GM18511 (cell line): Measurements from ENCODE around the gene NECTIN1.

ENCODE experiments used
- ATAC-seq: cut with Tn5 transposase; IDR thresholded peaks from one replicate; pipeline ENCODE4 v1.9.1; 2021; ENCODE audit warnings: mild to moderate bottlenecking, moderate library complexity; ENCODE audit not compliant: unreplicated experiment

The NECTIN1 gene

GRCh38 chr11:119645018-119645417 lies 84.0 kb downstream of the NECTIN1 start:
- no peak for ATAC-seq

- no peak for ATAC-seq
Observed at GRCh38 chr11:119644502-119644901, 84.5 kb downstream of the NECTIN1 start.

- no peak for ATAC-seq
Observed at GRCh38 chr11:119643876-119644225, 85.1 kb downstream of the NECTIN1 start.

- no peak for ATAC-seq
Observed at GRCh38 chr11:119643212-119643875, 85.7 kb downstream of the NECTIN1 start.

GRCh38 chr11:119641983-119642745 lies 86.8 kb downstream of the NECTIN1 start:
- no peak for ATAC-seq

GRCh38 chr11:119640541-119640940 lies 88.5 kb downstream of the NECTIN1 start:
- no peak for ATAC-seq

GRCh38 chr11:119639642-119640205 lies 89.3 kb downstream of the NECTIN1 start:
- ATAC-seq: no peak

GRCh38 chr11:119638851-119639250 lies 90.1 kb downstream of the NECTIN1 start:
- no peak for ATAC-seq

GRCh38 chr11:119637481-119637880 lies 91.5 kb downstream of the NECTIN1 start:
- ATAC-seq: no peak

GRCh38 chr11:119635776-119636175 lies 93.2 kb downstream of the NECTIN1 start:
- ATAC-seq: no peak

- no peak for ATAC-seq
Observed at GRCh38 chr11:119635041-119635740, 93.8 kb downstream of the NECTIN1 start.

- no peak for ATAC-seq
Observed at GRCh38 chr11:119634301-119634700, 94.7 kb downstream of the NECTIN1 start.

- ATAC-seq: no peak
Observed at GRCh38 chr11:119629834-119630624, 99.0 kb downstream of the NECTIN1 start.

GRCh38 chr11:119629085-119629484 lies 99.9 kb downstream of the NECTIN1 start:
- no peak for ATAC-seq

- ATAC-seq: no peak
Observed at GRCh38 chr11:119627286-119627685, 101.7 kb downstream of the NECTIN1 start.

- no peak for ATAC-seq
Observed at GRCh38 chr11:119626871-119627270, 102.1 kb downstream of the NECTIN1 start.

GRCh38 chr11:119626197-119626841 lies 102.7 kb downstream of the NECTIN1 start:
- no peak for ATAC-seq

- ATAC-seq: no peak
Observed at GRCh38 chr11:119625206-119625978, 103.6 kb downstream of the NECTIN1 start.

GRCh38 chr11:119624629-119625028 lies 104.4 kb downstream of the NECTIN1 start:
- ATAC-seq: no peak
